ENCODE results near the gene QRICH1. TPM values are rescaled to one million over a fixed set of nuclear protein-coding genes. Genes with fewer than 3 reads are reported as not detected.
A peak's percentile ranks its signal among the peaks of the same experiment; 100 is the strongest.

Gene QRICH1
- 62.7 and 72.2 TPM in 2 replicates for total RNA-seq (2012; rRNA removed)
- 77.3 and 79.9 TPM in 2 replicates for polyA plus RNA-seq (2012; rRNA removed)
- 32.4 and 50.3 TPM in 2 replicates for polyA plus RNA-seq (2012; cell fraction: cytosol; rRNA removed)
- 218 and 287 TPM in 2 replicates for polyA plus RNA-seq (2012; cell fraction: nucleus; rRNA removed; ENCODE audit: low replicate concordance)
- percentile 84 among the genes with signal in this experiment for Bru-seq, nascent RNA
- percentile 90 among the genes with signal in this experiment for BruChase-seq, experiment 1, labeled RNA remaining after a 6-hour chase
- BruChase-seq, experiment 2, labeled RNA remaining after a 2-hour chase: percentile 80 among the genes with signal in this experiment
- long read RNA-seq, transcript QRICH1-202 (10 exons, 3,549 nt): major isoform, 19 of 56 reads
- long read RNA-seq, partial matches to known transcripts: 26 of 56 reads
- long read RNA-seq, other reads (novel, unspliced or antisense): 9 of 56 reads

GRCh38 chr3:49093853-49094767, at the start of gene QRICH1:
QRICH1 (minus strand) TSS chr3:49094071; CDS start chr3:49077017, 17,054 bp downstream.
- peak within 1 kb of the TSS; percentile 82 for H3K27ac ChIP-seq (ENCODE audit: insufficient read depth, low read length)
- ChIA-PET POLR2A (ENCODE audit: unreplicated experiment) (interaction anchor here (1.0 to 3.1 kb wide), 2 partner anchors 12 to 72 kb away, joined by 4 to 25 read pairs; partner anchors contain the start of gene NDUFAF3), CTCF (interaction anchor here (0.6 to 1.9 kb wide), 10 partner anchors 10 to 121 kb away, joined by 3 to 17 read pairs (median 4); partner anchors contain the start of genes KLHDC8B, P4HTM, QARS1 and USP19)
- peak within 1 kb of the TSS; percentile 97 for H3K9ac ChIP-seq (ENCODE audit: low read depth, low read length)
- no peak within 1 kb of the TSS for H2BK20ac ChIP-seq (ENCODE audit: low read depth, low read length)
- intact Hi-C loops (cut with micrococcal nuclease) (loop anchor here (1.0 to 5.0 kb wide), 4 partner anchors 52 to 247 kb away; partner anchors contain the start of genes NDUFAF3 and PRKAR2A), dilution Hi-C loops (cut with HindIII; ENCODE audit: low sequenced_read_pairs, unreplicated experiment) (no loop called here), in situ Hi-C loops (cut with MboI; ENCODE audit: low sequenced_read_pairs) (no loop called here)
- no peaks in the 10 kb centered on the region for H3K27me3 ChIP-seq (ENCODE audit: control insufficient read depth, insufficient read depth, low read length)
- H3K14ac ChIP-seq (replicated peaks; ENCODE audit: low read depth, low read length): peak within 1 kb of the TSS; percentile 95
- peaks cover 0 to 28% of the 10 kb centered on the region in 2 experiments; a peak in 3 of 4 replicates for H3K79me1 ChIP-seq (ENCODE audit: low read depth in 1 of 2, low read length in 2 of 2)
- peak within 1 kb of the TSS; percentile 85 for H2AK5ac ChIP-seq (ENCODE audit: low read depth, low read length)
- H3K4ac ChIP-seq (ENCODE audit: low read depth, low read length): peak within 1 kb of the TSS; percentile 92
- H2BK120ac ChIP-seq (ENCODE audit: low read depth, low read length): peak within 1 kb of the TSS; percentile 71; the same call in 1 of the 2 replicates
- peak within 1 kb of the TSS; percentile 33 for H3K18ac ChIP-seq (ENCODE audit: low read depth, low read length)
- H2BK5ac ChIP-seq (ENCODE audit: low read depth, low read length, poor library complexity, severe bottlenecking): peak within 1 kb of the TSS; percentile 79
- H4K5ac ChIP-seq (ENCODE audit: low read depth, low read length): peak within 1 kb of the TSS; percentile 72
- peak within 1 kb of the TSS; percentile 88 to 92 for H4K8ac ChIP-seq (ENCODE audit: low read depth in 2 of 2, low read length in 2 of 2)
- H2AK9ac ChIP-seq (replicated peaks; ENCODE audit: low read depth, low read length, poor library complexity): peak within 1 kb of the TSS; percentile 94
- DNase-seq (peak; percentile 97), ATAC-seq (ENCODE audit: low read depth) (peak; percentile 87)
- peak within 1 kb of the TSS; percentile 93 for H3K4me2 ChIP-seq (ENCODE audit: low read depth, low read length)
- no peaks in the 10 kb centered on the region for H3K9me3 ChIP-seq (ENCODE audit: control insufficient read depth, insufficient read depth, low read length)
- H4K20me1 ChIP-seq (ENCODE audit: insufficient read depth, low read length): peaks cover 24% of the 10 kb centered on the region
- H3K56ac ChIP-seq (ENCODE audit: extremely low read depth, insufficient read depth, low read length): peak within 1 kb of the TSS; percentile 77
- peak within 1 kb of the TSS; percentile 95 for H2AFZ ChIP-seq (replicated peaks; ENCODE audit: low read length, poor library complexity)
- peak within 1 kb of the TSS; percentile 75; the same call in 1 of the 3 replicates for H2BK15ac ChIP-seq (ENCODE audit: low read depth, low read length)
- H3K4me1 ChIP-seq (ENCODE audit: control insufficient read depth, insufficient read depth, low read length): peaks cover 2% of the 10 kb centered on the region; the same call in 1 of the 2 replicates
- WGBS, 2 experiments (ENCODE audit: extremely low coverage in 2 of 2, insufficient read length in 1 of 2): no CpG with 5 or more reads among the region's 65 CpGs
- peak within 1 kb of the TSS; percentile 85 for H3K4me3 ChIP-seq (ENCODE audit: insufficient read depth, low read depth, low read length)
- H3K36me3 ChIP-seq (ENCODE audit: control insufficient read depth, insufficient read depth, low read length): peaks cover 25% of the 10 kb centered on the region
- peak within 1 kb of the TSS; percentile 94 for H3K23ac ChIP-seq (ENCODE audit: low read depth, low read length)
- peak within 1 kb of the TSS; percentile 85 for H4K91ac ChIP-seq (ENCODE audit: insufficient read depth, low read depth, low read length)
- BruUV-seq (replicated peaks): no TSS peak
- H3K9me1 ChIP-seq (ENCODE audit: insufficient read depth, low read length): peaks cover 2% of the 10 kb centered on the region; the same call in 1 of the 2 replicates
- TF ChIP-seq NFE2L2 (IDR thresholded peaks at IDR 0.05; ENCODE audit: low read depth, low read length) (no peak), MAZ (IDR thresholded peaks at IDR 0.05; ENCODE audit: borderline replicate concordance, low read depth, low read length) (peak; percentile 60; the same call in 1 of the 2 replicates), RAD21 (IDR thresholded peaks at IDR 0.05; ENCODE audit: low read length) (peak; percentile 68), USF2 (IDR thresholded peaks at IDR 0.05; ENCODE audit: low read depth, low read length) (0 out of 2 replicates have a peak, but pooled peaks have one; percentile 14), SMC3 (IDR thresholded peaks at IDR 0.05; ENCODE audit: low read depth, low read length) (peak; percentile 33; the same call in 1 of the 2 replicates), BHLHE40 (IDR thresholded peaks at IDR 0.05; ENCODE audit: low read depth, low read length) (0 out of 2 replicates have a peak, but pooled peaks have one; percentile 35), POLR2A (IDR thresholded peaks at IDR 0.05; ENCODE audit: low read depth, low read length) (peak; percentile 96), MXI1 (IDR thresholded peaks at IDR 0.05; ENCODE audit: borderline replicate concordance, low read depth, low read length) (peak; percentile 65; the same call in 1 of the 2 replicates)
- TF ChIP-seq, protein P1, sequence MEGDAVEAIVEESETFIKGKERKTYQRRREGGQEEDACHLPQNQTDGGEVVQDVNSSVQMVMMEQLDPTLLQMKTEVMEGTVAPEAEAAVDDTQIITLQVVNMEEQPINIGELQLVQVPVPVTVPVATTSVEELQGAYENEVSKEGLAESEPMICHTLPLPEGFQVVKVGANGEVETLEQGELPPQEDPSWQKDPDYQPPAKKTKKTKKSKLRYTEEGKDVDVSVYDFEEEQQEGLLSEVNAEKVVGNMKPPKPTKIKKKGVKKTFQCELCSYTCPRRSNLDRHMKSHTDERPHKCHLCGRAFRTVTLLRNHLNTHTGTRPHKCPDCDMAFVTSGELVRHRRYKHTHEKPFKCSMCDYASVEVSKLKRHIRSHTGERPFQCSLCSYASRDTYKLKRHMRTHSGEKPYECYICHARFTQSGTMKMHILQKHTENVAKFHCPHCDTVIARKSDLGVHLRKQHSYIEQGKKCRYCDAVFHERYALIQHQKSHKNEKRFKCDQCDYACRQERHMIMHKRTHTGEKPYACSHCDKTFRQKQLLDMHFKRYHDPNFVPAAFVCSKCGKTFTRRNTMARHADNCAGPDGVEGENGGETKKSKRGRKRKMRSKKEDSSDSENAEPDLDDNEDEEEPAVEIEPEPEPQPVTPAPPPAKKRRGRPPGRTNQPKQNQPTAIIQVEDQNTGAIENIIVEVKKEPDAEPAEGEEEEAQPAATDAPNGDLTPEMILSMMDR (conservative IDR thresholded peaks at IDR 0.05; ENCODE audit: low read depth, low read length): peak; percentile 71
